H9 (cell line): ENCODE results near the gene PSTK. TPM values are rescaled to one million over a fixed set of nuclear protein-coding genes. Genes with fewer than 3 reads are reported as not detected.
A peak's percentile ranks its signal among the peaks of the same experiment; 100 is the strongest.

Experiments used
- DNase-seq: peaks from one replicate; pipeline ENCODE4 v3.0.0-alpha.2; 2017
- H2AFZ ChIP-seq: one replicate; pipeline ENCODE4 v1.6.1; 2013; ENCODE audit warnings: mild to moderate bottlenecking, low read length, control low read depth, moderate library complexity
- H2AK5ac ChIP-seq: 2 replicates; pipeline ENCODE4 v1.6.1; 2013; ENCODE audit warnings: low read length, control low read depth, mixed read lengths; ENCODE audit not compliant: insufficient read length
- H2BK120ac ChIP-seq: one replicate; pipeline ENCODE4 v1.6.1; 2013; ENCODE audit warnings: low read depth, mild to moderate bottlenecking, low read length, control low read depth, inconsistent platforms; ENCODE audit not compliant: poor library complexity, severe bottlenecking
- H2BK12ac ChIP-seq: 2 replicates; pipeline ENCODE4 v1.6.1; 2013; ENCODE audit warnings: low read length, control low read depth, mixed read lengths, low read depth; ENCODE audit not compliant: insufficient read length
- H2BK15ac ChIP-seq: 2 replicates; pipeline ENCODE4 v1.6.1; 2013; ENCODE audit warnings: low read depth, low read length, control low read depth
- H2BK20ac ChIP-seq: one replicate; pipeline ENCODE4 v1.6.1; 2013; ENCODE audit warnings: low read depth, mild to moderate bottlenecking, low read length, control low read depth, inconsistent platforms; ENCODE audit not compliant: poor library complexity, severe bottlenecking
- H2BK5ac ChIP-seq: 2 replicates; pipeline ENCODE4 v1.6.1; 2013; ENCODE audit warnings: low read length, control low read depth, mixed read lengths; ENCODE audit not compliant: insufficient read length
- H3K14ac ChIP-seq: 2 replicates; pipeline ENCODE4 v1.6.1; 2013; ENCODE audit warnings: low read length, control low read depth; ENCODE audit not compliant: insufficient read depth
- H3K18ac ChIP-seq: 2 replicates; pipeline ENCODE4 v1.6.1; 2013; ENCODE audit warnings: low read depth, mild to moderate bottlenecking, mixed read lengths, low read length, control low read depth; ENCODE audit not compliant: insufficient read length
- H3K23ac ChIP-seq: 2 replicates; pipeline ENCODE4 v1.6.1; 2013; ENCODE audit warnings: low read length, control low read depth, mixed read lengths, low read depth; ENCODE audit not compliant: insufficient read length
- H3K23me2 ChIP-seq: 2 replicates; pipeline ENCODE4 v1.6.1; 2013; ENCODE audit warnings: low read depth, mild to moderate bottlenecking, mixed read lengths, low read length, control low read depth; ENCODE audit not compliant: insufficient read length, poor library complexity, severe bottlenecking
- H3K27ac ChIP-seq: 2 replicates; pipeline ENCODE4 v1.5.1; 2013; ENCODE audit warnings: low read length, control low read depth, mixed read lengths, low read depth; ENCODE audit not compliant: insufficient read length
- H3K27me3 ChIP-seq: 2 replicates; pipeline ENCODE4 v1.6.1; 2013; ENCODE audit warnings: low read length, control low read depth, inconsistent platforms; ENCODE audit not compliant: insufficient read depth
- H3K4ac ChIP-seq: 2 replicates; pipeline ENCODE4 v1.6.1; 2013; ENCODE audit warnings: low read depth, mild to moderate bottlenecking, control low read depth, inconsistent platforms, low read length, moderate library complexity
- H3K4me1 ChIP-seq: 2 replicates; pipeline ENCODE4 v1.6.1; 2013; ENCODE audit warnings: low read length, control low read depth, inconsistent platforms; ENCODE audit not compliant: insufficient read depth
- H3K4me2 ChIP-seq: 2 replicates; pipeline ENCODE4 v1.6.1; 2013; ENCODE audit warnings: low read length, control low read depth, mixed read lengths; ENCODE audit not compliant: insufficient read length, insufficient read depth
- H3K56ac ChIP-seq: 2 replicates; pipeline ENCODE4 v1.6.1; 2013; ENCODE audit warnings: low read depth, mild to moderate bottlenecking, mixed read lengths, low read length, control low read depth; ENCODE audit not compliant: insufficient read length
- H3K79me1 ChIP-seq: 2 replicates; pipeline ENCODE4 v1.6.1; 2013; ENCODE audit warnings: low read depth, mild to moderate bottlenecking, moderate library complexity, low read length, control low read depth, inconsistent platforms; ENCODE audit not compliant: insufficient read depth, poor library complexity, severe bottlenecking
- H3K79me2 ChIP-seq: 2 replicates; pipeline ENCODE4 v1.6.1; 2013; ENCODE audit warnings: low read length, control low read depth, inconsistent platforms; ENCODE audit not compliant: insufficient read depth
- H3K9ac ChIP-seq: 2 replicates; pipeline ENCODE4 v1.6.1; 2013; ENCODE audit warnings: low read length, control low read depth, mixed read lengths; ENCODE audit not compliant: insufficient read length; ENCODE audit errors: extremely low read depth
- H3K9me3 ChIP-seq: one replicate; pipeline ENCODE4 v1.6.1; 2013; ENCODE audit warnings: low read depth, low read length, inconsistent platforms; ENCODE audit not compliant: control insufficient read depth
- H3T11ph ChIP-seq: one replicate; pipeline ENCODE4 v1.6.1; 2013; ENCODE audit warnings: mild to moderate bottlenecking, low read length, control low read depth, inconsistent platforms
- H4K20me1 ChIP-seq: one replicate; pipeline ENCODE4 v1.6.1; 2013; ENCODE audit not compliant: control insufficient read depth, insufficient read length, insufficient read depth
- H4K5ac ChIP-seq: 2 replicates; pipeline ENCODE4 v1.6.1; 2013; ENCODE audit warnings: low read depth, mild to moderate bottlenecking, mixed read lengths, low read length, control low read depth; ENCODE audit not compliant: insufficient read length
- H4K8ac ChIP-seq: replicated peaks from 2 replicates; pipeline ENCODE4 v1.6.1; 2013; ENCODE audit warnings: low read length, control low read depth, mixed read lengths, low read depth; ENCODE audit not compliant: insufficient read length
- H4K91ac ChIP-seq: 2 replicates; pipeline ENCODE4 v1.6.1; 2013; ENCODE audit warnings: low read depth, mild to moderate bottlenecking, moderate library complexity, mixed read lengths, low read length, control low read depth; ENCODE audit not compliant: insufficient read length
- H3K27ac Mint-ChIP-seq, 3 experiments: 2 replicates in 2 of 3; 3 replicates in 1 of 3; pipeline ENCODE4 v1.8.0; 2020 to 2021; ENCODE audit warnings: mixed read lengths in 3 of 3, mild to moderate bottlenecking in 1 of 3, moderate library complexity in 1 of 3
- H3K27me3 Mint-ChIP-seq: 2 replicates; pipeline ENCODE4 v1.8.0; 2021; ENCODE audit warnings: low read depth, mild to moderate bottlenecking, moderate library complexity, mixed read lengths
- H3K36me3 Mint-ChIP-seq, 3 experiments: 2 replicates in 2 of 3; 3 replicates in 1 of 3; pipeline ENCODE4 v1.8.0; 2020 to 2021; ENCODE audit warnings: low read depth in 3 of 3, mixed read lengths in 3 of 3; ENCODE audit not compliant: insufficient read depth in 1 of 3
- H3K4me1 Mint-ChIP-seq, 2 experiments: 2 replicates each; pipeline ENCODE4 v1.8.0; 2020; ENCODE audit warnings: mixed read lengths in 2 of 2
- H3K4me3 Mint-ChIP-seq, 2 experiments: 2 replicates in 1 of 2; 3 replicates in 1 of 2; pipeline ENCODE4 v1.8.0; 2020 to 2021; ENCODE audit warnings: mild to moderate bottlenecking in 2 of 2, mixed read lengths in 2 of 2, moderate library complexity in 1 of 2
- H3K9me3 Mint-ChIP-seq, 2 experiments: 2 replicates in 1 of 2; 3 replicates in 1 of 2; pipeline ENCODE4 v1.8.0; 2020; ENCODE audit warnings: mild to moderate bottlenecking in 2 of 2, mixed read lengths in 2 of 2, moderate library complexity in 1 of 2
- WGBS: extraction: QIAGEN DNeasy Blood & Tissue Kit; methylation state at CpG from one replicate; pipeline ENCODE4 v1.1.7; 2013; ENCODE audit warnings: missing lambda C conversion rate, low lambda C conversion rate, mixed read lengths; ENCODE audit not compliant: insufficient read length; ENCODE audit errors: extremely low coverage; 5-methylcytosine and 5-hydroxymethylcytosine counted together
- total RNA-seq: library from RNA; stranded (reverse); gene quantifications from 2 replicates; pipeline ENCODE4 v1.2.1, GENCODE V29; 2021
- TF ChIP-seq, protein P1 (sequence below): fragments of 200-600 bp; sonication (generic); conservative IDR thresholded peaks from 3 replicates; pipeline ENCODE4 v1.8.0; 2021; ENCODE audit warnings: antibody characterized with exemption, mild to moderate bottlenecking

The PSTK gene
- total RNA-seq, 1 experiment from 2014 or later = 8.0 TPM

DNA sequence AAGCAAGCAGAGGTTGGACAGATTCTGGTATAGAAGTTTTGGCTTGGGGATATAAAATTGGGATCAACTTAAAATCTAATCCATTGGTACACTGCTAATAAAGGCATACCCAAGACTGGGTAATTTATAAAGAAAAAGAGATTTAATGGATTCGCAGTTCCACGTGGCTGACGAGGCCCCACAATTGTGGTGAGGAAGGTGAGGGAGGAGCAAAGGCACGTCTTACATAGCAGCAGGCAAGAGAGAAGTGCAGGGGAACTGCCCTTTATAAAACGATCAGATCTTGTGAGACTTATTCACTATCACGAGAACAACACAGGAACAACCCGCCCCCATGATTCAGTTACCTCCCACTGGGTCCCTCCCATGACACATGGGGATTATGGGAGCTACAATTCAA, 38.3 kb downstream of the PSTK start:
- no peak overlapping the region for H2AFZ ChIP-seq
- H3K4me2 ChIP-seq = no peak overlapping the region
- no peak overlapping the region for H2AK5ac ChIP-seq
- no peak overlapping the region for H4K91ac ChIP-seq
- H4K20me1 ChIP-seq = no peaks in the 10 kb centered on the region
- no peak overlapping the region for H2BK20ac ChIP-seq
- H4K5ac ChIP-seq = no peak overlapping the region
- no peak overlapping the region for H4K8ac ChIP-seq
- H3K4me1 Mint-ChIP-seq = peaks cover 69 to 76% of the 10 kb centered on the region in 2 experiments
- no peak overlapping the region for H3K9ac ChIP-seq
- TF ChIP-seq, protein P1, sequence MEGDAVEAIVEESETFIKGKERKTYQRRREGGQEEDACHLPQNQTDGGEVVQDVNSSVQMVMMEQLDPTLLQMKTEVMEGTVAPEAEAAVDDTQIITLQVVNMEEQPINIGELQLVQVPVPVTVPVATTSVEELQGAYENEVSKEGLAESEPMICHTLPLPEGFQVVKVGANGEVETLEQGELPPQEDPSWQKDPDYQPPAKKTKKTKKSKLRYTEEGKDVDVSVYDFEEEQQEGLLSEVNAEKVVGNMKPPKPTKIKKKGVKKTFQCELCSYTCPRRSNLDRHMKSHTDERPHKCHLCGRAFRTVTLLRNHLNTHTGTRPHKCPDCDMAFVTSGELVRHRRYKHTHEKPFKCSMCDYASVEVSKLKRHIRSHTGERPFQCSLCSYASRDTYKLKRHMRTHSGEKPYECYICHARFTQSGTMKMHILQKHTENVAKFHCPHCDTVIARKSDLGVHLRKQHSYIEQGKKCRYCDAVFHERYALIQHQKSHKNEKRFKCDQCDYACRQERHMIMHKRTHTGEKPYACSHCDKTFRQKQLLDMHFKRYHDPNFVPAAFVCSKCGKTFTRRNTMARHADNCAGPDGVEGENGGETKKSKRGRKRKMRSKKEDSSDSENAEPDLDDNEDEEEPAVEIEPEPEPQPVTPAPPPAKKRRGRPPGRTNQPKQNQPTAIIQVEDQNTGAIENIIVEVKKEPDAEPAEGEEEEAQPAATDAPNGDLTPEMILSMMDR = no peak
- peak overlapping the region in 1 of 3 experiments; percentile 84; a peak in 2 of 7 replicates for H3K27ac Mint-ChIP-seq
- no peak overlapping the region for H3K4ac ChIP-seq
- H3K23me2 ChIP-seq = no peaks in the 10 kb centered on the region
- no peak overlapping the region for H2BK12ac ChIP-seq
- H3T11ph ChIP-seq = no peak overlapping the region
- H3K79me2 ChIP-seq = no peaks in the 10 kb centered on the region
- H3K79me1 ChIP-seq = no peaks in the 10 kb centered on the region
- H2BK120ac ChIP-seq = no peak overlapping the region
- peaks cover 19% of the 10 kb centered on the region for H3K4me1 ChIP-seq
- peak overlapping the region in 1 of 2 experiments; percentile 38; a peak in 2 of 5 replicates for H3K4me3 Mint-ChIP-seq
- no peaks in the 10 kb centered on the region for H3K9me3 ChIP-seq
- DNase-seq = no peak
- no peak overlapping the region for H3K23ac ChIP-seq
- H2BK15ac ChIP-seq = no peak overlapping the region
- no peaks in the 10 kb centered on the region; the same call in none of the 2 replicates for H3K27me3 Mint-ChIP-seq
- peaks cover 4 to 22% (median 7%) of the 10 kb centered on the region in 3 experiments for H3K36me3 Mint-ChIP-seq
- H3K27me3 ChIP-seq = no peaks in the 10 kb centered on the region; the same call in 1 of the 2 replicates
- no peak overlapping the region for H3K14ac ChIP-seq
- H3K9me3 Mint-ChIP-seq = peaks cover 4 to 13% of the 10 kb centered on the region in 2 experiments; a peak in 3 of 5 replicates
- H3K56ac ChIP-seq = no peak overlapping the region
- H2BK5ac ChIP-seq = no peak overlapping the region
- H3K27ac ChIP-seq = no peak overlapping the region
- no peak overlapping the region for H3K18ac ChIP-seq
- no CpG with 5 or more reads among the region's 7 CpGs for WGBS
